OCI-LY7 (cell line): Measurements from ENCODE around the gene SNX15. TPM values are rescaled to one million over a fixed set of nuclear protein-coding genes. Genes with fewer than 3 reads are reported as not detected.

Source experiments
- BruUV-seq: library from RNA; stranded (reverse); fragments of 400-500 nt; replicated peaks from 2 replicates; lab custom pipeline; 2021; lab: Mats Ljungman, UMichigan
- CTCF ChIA-PET: fragments of 300-600 bp; sonication (Branson Sonifier 250); formaldehyde crosslinking; loops from one replicate; lab custom pipeline; 2022; ENCODE audit warnings: antibody characterized with exemption; ENCODE audit not compliant: unreplicated experiment; lab: Charles Lee
- POLR2A ChIA-PET: fragments of 300-600 bp; sonication (Branson Sonifier 250); formaldehyde crosslinking; loops from one replicate; lab custom pipeline; 2022; ENCODE audit warnings: antibody characterized with exemption; lab: Charles Lee
- DNase-seq: peaks from one replicate; pipeline ENCODE4 v3.0.0-alpha.2; 2015; ENCODE audit warnings: low spot score
- H2AFZ ChIP-seq: fragments of 200-600 bp; sonication (generic), shearing (Covaris generic); 2 replicates; pipeline ENCODE4 v1.6.1; 2014; ENCODE audit warnings: mild to moderate bottlenecking, antibody characterized with exemption, low read length, moderate library complexity
- H3K27ac ChIP-seq: fragments of 200-600 bp; sonication (generic); 2 replicates; pipeline ENCODE4 v1.5.1; 2014; ENCODE audit warnings: mixed run types, low read depth, mild to moderate bottlenecking, moderate library complexity, low read length, inconsistent platforms; ENCODE audit not compliant: poor library complexity, severe bottlenecking
- H3K36me3 ChIP-seq: fragments of 200-600 bp; sonication (generic); 2 replicates; pipeline ENCODE4 v1.6.1; 2014; ENCODE audit warnings: mild to moderate bottlenecking, antibody characterized with exemption, low read length, moderate library complexity, mixed read lengths; ENCODE audit not compliant: insufficient read depth
- H3K4me1 ChIP-seq: fragments of 200-600 bp; sonication (generic); 2 replicates; pipeline ENCODE4 v1.5.1; 2014; ENCODE audit warnings: mild to moderate bottlenecking, low read length; ENCODE audit not compliant: insufficient read depth, poor library complexity, severe bottlenecking
- H3K4me2 ChIP-seq: fragments of 200-600 bp; sonication (generic); 2 replicates; pipeline ENCODE4 v1.6.1; 2014; ENCODE audit warnings: mild to moderate bottlenecking, low read length
- H3K4me3 ChIP-seq: fragments of 200-600 bp; sonication (generic); 2 replicates; pipeline ENCODE4 v1.5.1; 2014; ENCODE audit warnings: mild to moderate bottlenecking, low read depth, low read length; ENCODE audit not compliant: poor library complexity, severe bottlenecking
- H3K79me2 ChIP-seq: fragments of 200-600 bp; sonication (generic); 2 replicates; pipeline ENCODE4 v1.6.1; 2016; ENCODE audit warnings: low read depth, mild to moderate bottlenecking, low read length, moderate library complexity, mixed read lengths; ENCODE audit not compliant: insufficient read depth
- H3K9me2 ChIP-seq: fragments of 200-600 bp; sonication (generic); 2 replicates; pipeline ENCODE4 v1.6.1; 2016; ENCODE audit warnings: mild to moderate bottlenecking, low read length, mixed read lengths; ENCODE audit not compliant: insufficient read depth
- H3K9me3 ChIP-seq: fragments of 200-600 bp; sonication (generic); 2 replicates; pipeline ENCODE4 v1.6.1; 2014; ENCODE audit warnings: mild to moderate bottlenecking, mixed run types, low read length, mixed read lengths
- H4K20me1 ChIP-seq: fragments of 200-600 bp; sonication (generic); 2 replicates; pipeline ENCODE4 v1.6.1; 2014; ENCODE audit warnings: mild to moderate bottlenecking, antibody characterized with exemption, low read length, moderate library complexity, mixed read lengths; ENCODE audit not compliant: insufficient read depth
- EZH2phosphoT487 ChIP-seq: fragments of 200-600 bp; sonication (generic); IDR thresholded peaks from 2 replicates; pipeline ENCODE4 v1.6.1; 2018; ENCODE audit warnings: low read depth, borderline replicate concordance, mild to moderate bottlenecking, mixed run types, antibody characterized with exemption, low read length, moderate library complexity, mixed read lengths
- intact Hi-C: fragments of 100-400 bp; cut with micrococcal nuclease; formaldehyde crosslinking; loops from one replicate; pipeline ENCODE4 v1.10.0; 2022; ENCODE audit not compliant: unreplicated experiment
- total RNA-seq, 2 experiments: library from RNA; depleted of rRNA in 1 of 2; stranded (reverse); fragments of >200 nt in 1 of 2; shearing (Covaris generic) in 1 of 2; gene quantifications; 2 replicates each; pipeline ENCODE4 v1.2.3, GENCODE V29; 2014 to 2022
- TF ChIP-seq, protein P1 (sequence below): fragments of 200-600 bp; sonication (generic); conservative IDR thresholded peaks from 2 replicates; pipeline ENCODE4 v1.5.1; 2014; ENCODE audit warnings: mild to moderate bottlenecking, antibody characterized with exemption, low read length, moderate library complexity, mixed read lengths

The SNX15 gene
- total RNA-seq, 2 experiments from 2014 or later = 25.9 to 28.3 TPM

DNA sequence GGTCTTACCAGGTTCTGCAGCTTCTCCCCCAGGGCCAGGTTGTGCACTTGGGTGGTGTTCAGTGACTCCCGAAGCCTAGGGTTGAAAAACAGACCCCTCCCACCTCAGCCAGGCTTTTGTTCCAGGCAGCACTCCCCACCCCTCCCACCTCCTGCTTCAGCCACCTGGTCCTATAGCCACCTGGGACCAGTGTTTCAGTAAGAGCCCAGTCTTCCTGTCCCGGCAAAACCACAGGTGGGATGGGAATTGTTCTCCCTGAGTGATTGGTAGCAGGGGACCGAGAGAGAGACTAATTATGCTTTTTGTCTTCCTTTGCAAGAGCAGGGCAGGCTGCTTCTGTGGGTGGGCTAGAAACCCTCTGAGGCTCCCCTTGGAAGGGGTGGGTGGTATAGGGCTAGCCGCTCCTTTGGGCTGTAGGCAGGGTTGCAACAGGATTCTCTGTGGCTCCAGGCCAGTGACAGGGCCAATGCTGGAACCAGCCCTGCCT, 39.6 kb downstream of the SNX15 start:
- no peak overlapping the region for H3K4me3 ChIP-seq
- H3K79me2 ChIP-seq = no peaks in the 10 kb centered on the region
- no peaks in the 10 kb centered on the region for H3K9me3 ChIP-seq
- peak; percentile 20 for DNase-seq
- peaks cover 17% of the 10 kb centered on the region for H3K4me1 ChIP-seq
- intact Hi-C loops = no loop called here
- H3K9me2 ChIP-seq = no peaks in the 10 kb centered on the region
- no peaks in the 10 kb centered on the region for H4K20me1 ChIP-seq
- no peak overlapping the region for H3K27ac ChIP-seq
- TF ChIP-seq EZH2phosphoT487 = no peak
- TF ChIP-seq, protein P1, sequence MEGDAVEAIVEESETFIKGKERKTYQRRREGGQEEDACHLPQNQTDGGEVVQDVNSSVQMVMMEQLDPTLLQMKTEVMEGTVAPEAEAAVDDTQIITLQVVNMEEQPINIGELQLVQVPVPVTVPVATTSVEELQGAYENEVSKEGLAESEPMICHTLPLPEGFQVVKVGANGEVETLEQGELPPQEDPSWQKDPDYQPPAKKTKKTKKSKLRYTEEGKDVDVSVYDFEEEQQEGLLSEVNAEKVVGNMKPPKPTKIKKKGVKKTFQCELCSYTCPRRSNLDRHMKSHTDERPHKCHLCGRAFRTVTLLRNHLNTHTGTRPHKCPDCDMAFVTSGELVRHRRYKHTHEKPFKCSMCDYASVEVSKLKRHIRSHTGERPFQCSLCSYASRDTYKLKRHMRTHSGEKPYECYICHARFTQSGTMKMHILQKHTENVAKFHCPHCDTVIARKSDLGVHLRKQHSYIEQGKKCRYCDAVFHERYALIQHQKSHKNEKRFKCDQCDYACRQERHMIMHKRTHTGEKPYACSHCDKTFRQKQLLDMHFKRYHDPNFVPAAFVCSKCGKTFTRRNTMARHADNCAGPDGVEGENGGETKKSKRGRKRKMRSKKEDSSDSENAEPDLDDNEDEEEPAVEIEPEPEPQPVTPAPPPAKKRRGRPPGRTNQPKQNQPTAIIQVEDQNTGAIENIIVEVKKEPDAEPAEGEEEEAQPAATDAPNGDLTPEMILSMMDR = no peak
- H2AFZ ChIP-seq = no peak overlapping the region
- CTCF ChIA-PET = no interaction called here
- no peaks in the 10 kb centered on the region for H3K36me3 ChIP-seq
- no TSS peak for BruUV-seq
- POLR2A ChIA-PET = no interaction called here
- H3K4me2 ChIP-seq = peak overlapping the region; percentile 33; the same call in 1 of the 2 replicates

DNA sequence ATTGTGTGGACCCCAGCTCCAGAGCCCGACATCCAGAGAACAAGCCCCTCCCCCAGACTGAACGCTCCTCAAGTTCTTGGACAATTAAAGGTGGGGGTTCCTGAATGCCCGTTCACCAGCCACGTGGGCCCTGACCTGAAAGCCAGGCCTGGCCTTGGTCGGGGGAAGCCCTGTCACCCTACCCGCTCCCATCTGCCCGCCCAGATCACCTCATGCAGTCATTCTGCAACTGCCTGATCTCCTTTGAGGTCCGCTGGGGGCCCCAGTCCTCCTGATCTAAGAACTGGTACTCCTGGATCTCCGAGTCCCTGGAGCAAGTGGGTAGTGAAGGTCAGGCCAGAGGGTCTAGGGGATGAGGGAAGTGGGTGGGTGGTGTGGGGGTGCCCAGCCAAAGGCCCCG, 40.2 kb downstream of the SNX15 start:
- Histone ChIP-seq H3K9me3 (no peaks in the 10 kb centered on the region), H3K4me1 (peaks cover 23% of the 10 kb centered on the region), H2AFZ (no peak overlapping the region), H4K20me1 (no peaks in the 10 kb centered on the region), H3K36me3 (no peaks in the 10 kb centered on the region), H3K9me2 (no peaks in the 10 kb centered on the region), H3K4me2 (no peak overlapping the region), H3K79me2 (no peaks in the 10 kb centered on the region), H3K4me3 (no peak overlapping the region), H3K27ac (no peak overlapping the region)
- ChIA-PET CTCF (no interaction called here), POLR2A (no interaction called here)
- TF ChIP-seq EZH2phosphoT487 = no peak
- TF ChIP-seq, protein P1 = no peak
- intact Hi-C loops = no loop called here
- no TSS peak for BruUV-seq
- DNase-seq = no peak

DNA sequence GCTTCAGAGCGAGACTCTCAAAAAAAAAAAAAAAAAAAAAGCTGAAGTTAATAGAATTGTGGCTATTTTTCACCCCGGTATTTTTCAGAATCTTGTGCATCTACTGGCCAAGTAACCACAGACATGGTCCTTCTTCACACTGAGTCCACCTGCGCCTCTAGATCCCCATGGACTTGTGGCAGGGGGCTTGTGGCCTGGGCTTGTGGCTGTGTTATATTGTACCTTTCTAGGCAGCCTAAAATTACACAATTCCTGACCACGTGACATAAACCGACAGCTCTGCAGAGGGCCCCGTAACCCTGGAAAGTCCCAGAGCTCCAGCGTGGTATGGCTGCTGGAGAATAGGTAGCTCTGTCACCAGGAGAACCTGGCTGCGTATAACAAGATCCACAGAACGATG, 42.0 kb downstream of the SNX15 start:
- Histone ChIP-seq H3K4me1 (peaks cover 26% of the 10 kb centered on the region), H3K9me2 (no peaks in the 10 kb centered on the region), H3K36me3 (peaks cover 2% of the 10 kb centered on the region), H3K27ac (no peak overlapping the region), H3K9me3 (no peaks in the 10 kb centered on the region), H2AFZ (no peak overlapping the region), H3K79me2 (no peaks in the 10 kb centered on the region), H4K20me1 (no peaks in the 10 kb centered on the region), H3K4me2 (no peak overlapping the region), H3K4me3 (no peak overlapping the region)
- no TSS peak for BruUV-seq
- POLR2A ChIA-PET = interaction anchor here (0.6 kb wide), 1 partner anchor 244 kb away, joined by 5 read pairs; no protein-coding TSS in a partner anchor
- CTCF ChIA-PET = no interaction called here
- no peak for TF ChIP-seq EZH2phosphoT487
- TF ChIP-seq, protein P1 = no peak
- no peak for DNase-seq
- intact Hi-C loops = no loop called here
